ENCODE data around the gene ZIC5.

DNA sequence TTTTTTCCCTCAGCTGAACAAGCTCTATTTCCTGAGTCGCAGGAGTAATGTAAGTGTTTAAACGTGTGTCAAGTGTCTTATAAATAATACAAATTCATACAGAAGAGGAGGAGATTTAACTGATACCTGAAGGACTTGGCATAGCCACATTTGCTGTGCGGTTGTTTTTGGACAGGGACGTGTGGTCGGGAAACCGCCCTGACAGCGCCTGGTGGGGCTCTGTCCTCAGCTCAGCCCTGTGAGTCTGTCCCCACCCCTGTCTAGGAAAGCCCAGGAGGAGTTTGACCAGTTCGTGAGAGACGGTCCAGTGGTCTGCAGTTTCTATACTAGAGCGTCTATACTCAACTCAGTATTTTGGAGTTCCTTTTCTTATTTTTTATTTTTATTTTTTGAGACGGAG is 26.7 kb upstream of the ZIC5 start:
- TF ChIP-seq, protein P1, sequence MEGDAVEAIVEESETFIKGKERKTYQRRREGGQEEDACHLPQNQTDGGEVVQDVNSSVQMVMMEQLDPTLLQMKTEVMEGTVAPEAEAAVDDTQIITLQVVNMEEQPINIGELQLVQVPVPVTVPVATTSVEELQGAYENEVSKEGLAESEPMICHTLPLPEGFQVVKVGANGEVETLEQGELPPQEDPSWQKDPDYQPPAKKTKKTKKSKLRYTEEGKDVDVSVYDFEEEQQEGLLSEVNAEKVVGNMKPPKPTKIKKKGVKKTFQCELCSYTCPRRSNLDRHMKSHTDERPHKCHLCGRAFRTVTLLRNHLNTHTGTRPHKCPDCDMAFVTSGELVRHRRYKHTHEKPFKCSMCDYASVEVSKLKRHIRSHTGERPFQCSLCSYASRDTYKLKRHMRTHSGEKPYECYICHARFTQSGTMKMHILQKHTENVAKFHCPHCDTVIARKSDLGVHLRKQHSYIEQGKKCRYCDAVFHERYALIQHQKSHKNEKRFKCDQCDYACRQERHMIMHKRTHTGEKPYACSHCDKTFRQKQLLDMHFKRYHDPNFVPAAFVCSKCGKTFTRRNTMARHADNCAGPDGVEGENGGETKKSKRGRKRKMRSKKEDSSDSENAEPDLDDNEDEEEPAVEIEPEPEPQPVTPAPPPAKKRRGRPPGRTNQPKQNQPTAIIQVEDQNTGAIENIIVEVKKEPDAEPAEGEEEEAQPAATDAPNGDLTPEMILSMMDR (IDR thresholded peaks at IDR 0.05) = no peak
- no peak for TF ChIP-seq POLR2A (IDR thresholded peaks at IDR 0.05)
